HG02870 (cell line): Measurements from ENCODE around the gene MNDA.
"Not testable (repeated sequence)": the region's sequence is repeated elsewhere in the genome, so short reads cannot be mapped to it uniquely, and the experiment has no call there.

Source experiments
- ATAC-seq: cut with Tn5 transposase; IDR thresholded peaks from one replicate; pipeline ENCODE4 v1.9.1; 2021; ENCODE audit warnings: mild to moderate bottlenecking, moderate library complexity; ENCODE audit not compliant: unreplicated experiment

The MNDA gene

GRCh38 chr1:158836038-158836437 lies 4.9 kb downstream of the MNDA start:
- ATAC-seq: no peak

GRCh38 chr1:158838660-158839059 lies 7.5 kb downstream of the MNDA start:
- ATAC-seq: no peak

- ATAC-seq: no peak
Measured at GRCh38 chr1:158839566-158839965, 8.4 kb downstream of the MNDA start.

- ATAC-seq: no peak
Measured at GRCh38 chr1:158840236-158840635, 9.1 kb downstream of the MNDA start.

- ATAC-seq: no peak
Measured at GRCh38 chr1:158864595-158864994, 33.4 kb downstream of the MNDA start.

GRCh38 chr1:158870438-158870837 lies 39.3 kb downstream of the MNDA start:
- ATAC-seq: not testable (repeated sequence)

- no peak for ATAC-seq
Measured at GRCh38 chr1:158873141-158873540, 42.0 kb downstream of the MNDA start.

- ATAC-seq: no peak
Measured at GRCh38 chr1:158893654-158894053, 62.5 kb downstream of the MNDA start.

- no peak for ATAC-seq
Measured at GRCh38 chr1:158898722-158899121, 67.6 kb downstream of the MNDA start.
